A673 (cell line): ENCODE results near the gene GNA14. TPM values are rescaled to one million over a fixed set of nuclear protein-coding genes. Genes with fewer than 3 reads are reported as not detected.

ENCODE experiments used
- BruUV-seq: library from RNA; stranded (reverse); fragments of 400-500 nt; replicated peaks from 2 replicates; lab custom pipeline; 2021; lab: Mats Ljungman, UMichigan
- CTCF ChIA-PET: fragments of 300-600 bp; sonication (Branson Sonifier 250); formaldehyde crosslinking; loops from one replicate; lab custom pipeline; 2022; ENCODE audit warnings: antibody characterized with exemption; lab: Charles Lee
- POLR2A ChIA-PET: fragments of 300-600 bp; sonication (Branson Sonifier 250); formaldehyde crosslinking; loops from one replicate; lab custom pipeline; 2022; ENCODE audit warnings: antibody characterized with exemption; ENCODE audit not compliant: low non-redundant PET; lab: Charles Lee
- DNase-seq: peaks from one replicate; pipeline ENCODE4 v3.0.0-alpha.2; 2015; ENCODE audit warnings: low spot score
- H3K27ac ChIP-seq: fragments of 200-600 bp; sonication (generic); 2 replicates; pipeline ENCODE4 v1.5.1; 2016; ENCODE audit warnings: mixed run types, low read depth, mild to moderate bottlenecking, mixed read lengths, antibody characterized with exemption, low read length; ENCODE audit not compliant: poor library complexity, severe bottlenecking
- H3K27me3 ChIP-seq: fragments of 200-600 bp; sonication (generic); replicated peaks from 2 replicates; pipeline ENCODE4 v1.6.1; 2017; ENCODE audit warnings: mixed run types, low read depth, mild to moderate bottlenecking, mixed read lengths, antibody characterized with exemption, low read length; ENCODE audit not compliant: insufficient read depth, poor library complexity
- H3K36me3 ChIP-seq: fragments of 200-600 bp; sonication (generic); 2 replicates; pipeline ENCODE4 v1.6.1; 2016; ENCODE audit warnings: mixed run types, mild to moderate bottlenecking, mixed read lengths, antibody characterized with exemption, low read length; ENCODE audit not compliant: insufficient read depth, poor library complexity, severe bottlenecking
- H3K4me1 ChIP-seq: fragments of 200-600 bp; sonication (generic); 2 replicates; pipeline ENCODE4 v1.6.1; 2017; ENCODE audit warnings: mixed run types, mild to moderate bottlenecking, mixed read lengths, antibody characterized with exemption, low read length; ENCODE audit not compliant: insufficient read depth, poor library complexity, severe bottlenecking
- H3K4me3 ChIP-seq: fragments of 200-600 bp; sonication (generic); 2 replicates; pipeline ENCODE4 v1.5.1; 2016; ENCODE audit warnings: low read depth, mixed run types, mild to moderate bottlenecking, mixed read lengths, low read length; ENCODE audit not compliant: poor library complexity, severe bottlenecking
- H3K9me3 ChIP-seq: fragments of 200-600 bp; sonication (generic); 2 replicates; pipeline ENCODE4 v1.6.1; 2016; ENCODE audit warnings: mixed run types, low read depth, mild to moderate bottlenecking, mixed read lengths, antibody characterized with exemption, low read length; ENCODE audit not compliant: poor library complexity, severe bottlenecking
- CTCF ChIP-seq: fragments of 300-800, 200-600 bp; sonication (generic); conservative IDR thresholded peaks from 2 replicates; pipeline ENCODE4 v1.5.1; 2017; ENCODE audit warnings: low read depth, mild to moderate bottlenecking, antibody characterized with exemption, low read length, moderate library complexity, mixed read lengths
- EZH2 ChIP-seq: fragments of 200-600 bp; sonication (generic); IDR thresholded peaks from 2 replicates; pipeline ENCODE4 v1.6.1; 2017; ENCODE audit warnings: borderline replicate concordance, low read depth, mild to moderate bottlenecking, mixed read lengths, antibody characterized with exemption, low read length; ENCODE audit not compliant: poor library complexity, severe bottlenecking
- intact Hi-C: fragments of 100-400 bp; cut with micrococcal nuclease; formaldehyde crosslinking; loops from one replicate; pipeline ENCODE4 v1.10.0; 2022; ENCODE audit not compliant: unreplicated experiment
- total RNA-seq: library from RNA; stranded (reverse); gene quantifications from 2 replicates; pipeline ENCODE4 v1.2.3, GENCODE V29; 2021

GNA14 gene
- total RNA-seq, 1 experiment from 2014 or later = 2.7 TPM

DNA sequence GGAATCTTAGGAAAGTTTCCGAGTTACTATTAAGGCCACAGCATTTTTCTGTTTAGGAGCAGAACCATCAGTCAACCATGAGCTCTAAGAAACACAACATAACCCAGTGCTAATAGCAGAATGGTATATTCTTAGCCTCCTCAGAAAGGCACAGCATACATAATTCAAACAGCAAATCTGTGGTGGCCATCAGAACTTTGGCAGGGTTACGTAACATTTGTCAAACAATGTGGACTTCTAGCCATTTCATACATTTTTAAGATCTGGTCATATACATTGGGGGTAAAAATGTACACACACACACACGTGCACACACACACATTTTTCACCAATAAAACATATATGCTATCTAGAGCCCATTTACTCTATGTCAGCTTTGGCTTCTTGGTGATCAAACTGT lies 225.2 kb downstream of the GNA14 start:
- TF ChIP-seq EZH2 (no peak), CTCF (no peak)
- Histone ChIP-seq H3K27ac (no peak overlapping the region), H3K27me3 (no peaks in the 10 kb centered on the region), H3K36me3 (no peaks in the 10 kb centered on the region), H3K4me3 (no peak overlapping the region), H3K9me3 (no peaks in the 10 kb centered on the region), H3K4me1 (peaks cover 17% of the 10 kb centered on the region)
- CTCF ChIA-PET = no interaction called here
- no TSS peak for BruUV-seq
- no peak for DNase-seq
- POLR2A ChIA-PET = no interaction called here
- intact Hi-C loops = no loop called here

- H3K27ac ChIP-seq = no peak overlapping the region
- CTCF ChIA-PET = no interaction called here
- TF ChIP-seq CTCF = no peak
- no peak for TF ChIP-seq EZH2
- H3K36me3 ChIP-seq = no peaks in the 10 kb centered on the region
- no peaks in the 10 kb centered on the region for H3K9me3 ChIP-seq
- H3K27me3 ChIP-seq = no peaks in the 10 kb centered on the region
- peaks cover 11% of the 10 kb centered on the region for H3K4me1 ChIP-seq
- POLR2A ChIA-PET = no interaction called here
- no peak for DNase-seq
- BruUV-seq = no TSS peak
- intact Hi-C loops = no loop called here
- H3K4me3 ChIP-seq = no peak overlapping the region
Measured at GRCh38 chr9:77421506-77422265, 226.4 kb downstream of the GNA14 start.

DNA sequence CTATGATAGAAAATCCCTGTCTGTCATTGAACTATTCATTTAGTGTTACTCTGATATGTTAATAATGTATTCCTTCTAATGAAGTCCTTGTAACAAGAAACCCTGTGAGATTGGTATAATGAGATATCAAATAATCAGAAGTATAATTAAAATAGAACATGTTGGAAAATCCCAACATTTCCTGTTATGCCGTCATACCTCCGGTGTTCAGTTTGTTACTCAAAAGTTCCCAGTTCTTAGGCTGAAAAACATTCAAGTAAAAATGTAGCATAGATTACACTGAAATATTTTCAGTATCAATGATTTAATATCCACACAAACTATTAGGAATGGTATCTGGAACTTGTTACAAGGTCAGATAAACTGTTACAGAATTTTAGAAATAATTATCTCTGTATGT lies 227.5 kb downstream of the GNA14 start:
- no TSS peak for BruUV-seq
- Histone ChIP-seq H3K4me3 (no peak overlapping the region), H3K4me1 (peaks cover 6% of the 10 kb centered on the region), H3K36me3 (no peaks in the 10 kb centered on the region), H3K27ac (no peak overlapping the region), H3K27me3 (no peaks in the 10 kb centered on the region), H3K9me3 (no peaks in the 10 kb centered on the region)
- TF ChIP-seq CTCF (no peak), EZH2 (no peak)
- intact Hi-C loops = no loop called here
- ChIA-PET POLR2A (no interaction called here), CTCF (no interaction called here)
- no peak for DNase-seq
